CD4-positive, alpha-beta T cell (primary cell): Measurements from ENCODE around the gene SUV39H2. TPM values are rescaled to one million over a fixed set of nuclear protein-coding genes. Genes with fewer than 3 reads are reported as not detected.

Source experiments
- ATAC-seq: fragments of 200-7000 bp; cut with Tn5 transposase; one replicate; pipeline ENCODE4 v1.10.0; 2022; ENCODE audit warnings: mild to moderate bottlenecking; ENCODE audit not compliant: poor library complexity
- CTCF ChIA-PET: fragments of 350-600 bp; sonication (Branson Sonifier 250); formaldehyde crosslinking; loops from one replicate; lab custom pipeline; 2021; ENCODE audit warnings: antibody characterized with exemption, inconsistent platforms; lab: Charles Lee
- POLR2A ChIA-PET: fragments of 350-600 bp; sonication (Branson Sonifier 250); formaldehyde crosslinking; loops from one replicate; lab custom pipeline; 2021; ENCODE audit warnings: antibody characterized with exemption, inconsistent platforms; lab: Charles Lee
- DNase-seq, 14 experiments: peaks; one replicate each; pipeline ENCODE4 v3.0.0-alpha.2; 2013 to 2020; ENCODE audit warnings: mixed read lengths in 2 of 14
- H3K27ac ChIP-seq, 2 donors: one replicate each; pipeline versions ENCODE4 v1.5.1 to v1.7.0; 2013; ENCODE audit warnings: low read length in 2 of 2, low read depth in 1 of 2, mild to moderate bottlenecking in 1 of 2
- H3K27me3 ChIP-seq, 2 experiments: 1 replicate in 1 of 2; 2 replicates in 1 of 2; pipeline versions ENCODE4 v1.6.1 to v1.7.0; 2013; ENCODE audit warnings: low read length in 2 of 2, control low read depth in 1 of 2, mild to moderate bottlenecking in 1 of 2, moderate library complexity in 1 of 2; ENCODE audit not compliant: insufficient read depth in 2 of 2, control insufficient read depth in 1 of 2
- H3K36me3 ChIP-seq: one replicate; pipeline ENCODE4 v1.6.1; 2013; ENCODE audit warnings: low read length, control low read depth; ENCODE audit not compliant: insufficient read depth
- H3K4me1 ChIP-seq: one replicate; pipeline ENCODE4 v1.6.1; 2013; ENCODE audit warnings: low read length, control low read depth; ENCODE audit not compliant: insufficient read depth
- H3K4me3 ChIP-seq: one replicate; pipeline ENCODE4 v1.5.1; 2013; ENCODE audit warnings: mild to moderate bottlenecking, low read length, moderate library complexity
- H3K9me3 ChIP-seq, 2 experiments: 1 replicate in 1 of 2; 2 replicates in 1 of 2; pipeline versions ENCODE4 v1.6.1 to v1.7.0; 2013; ENCODE audit warnings: low read length in 2 of 2, mild to moderate bottlenecking in 2 of 2, control low read depth in 1 of 2, moderate library complexity in 1 of 2; ENCODE audit not compliant: control insufficient read depth in 1 of 2, insufficient read depth in 1 of 2
- H3K27ac Mint-ChIP-seq: one replicate; pipeline ENCODE4 v1.8.0; 2020; ENCODE audit warnings: mixed read lengths
- H3K27me3 Mint-ChIP-seq: one replicate; pipeline ENCODE4 v1.8.0; 2021; ENCODE audit warnings: mixed read lengths
- H3K36me3 Mint-ChIP-seq: one replicate; pipeline ENCODE4 v1.8.0; 2021; ENCODE audit warnings: low read depth, mixed read lengths
- H3K4me1 Mint-ChIP-seq: one replicate; pipeline ENCODE4 v1.8.0; 2021; ENCODE audit warnings: low read depth, mixed read lengths
- H3K4me3 Mint-ChIP-seq: one replicate; pipeline ENCODE4 v1.8.0; 2020; ENCODE audit warnings: mild to moderate bottlenecking, mixed read lengths
- H3K9me3 Mint-ChIP-seq: one replicate; pipeline ENCODE4 v1.8.0; 2020; ENCODE audit warnings: mixed read lengths
- CTCF ChIP-seq: fragments of 200-600 bp; IDR thresholded peaks from one replicate; pipeline ENCODE4 v1.8.0; 2022; ENCODE audit warnings: antibody characterized with exemption, mild to moderate bottlenecking
- intact Hi-C, 2 experiments: fragments of 100-400 bp; cut with DNase I in 1 of 2; cut with micrococcal nuclease in 1 of 2; formaldehyde crosslinking; loops; one replicate each; pipeline versions ENCODE4 v1.15.1 to v1.9.0; 2023 to 2025; cut with DNase I, micrococcal nuclease
- total RNA-seq, 174 experiments: library from RNA in 2 of 174; stranded (reverse) in 2 of 174; gene quantifications; one replicate each; pipeline ENCODE4 v1.2.3 and lab custom pipeline; 2021 to 2026

The SUV39H2 gene
- total RNA-seq, 2 experiments from 2014 or later, result 3.4 to 3.5 TPM

- Histone ChIP-seq H3K27me3 (no peaks in the 10 kb centered on the region), H3K27ac (no peak overlapping the region), H3K4me3 (no peak overlapping the region), H3K4me1 (peaks cover 17% of the 10 kb centered on the region), H3K9me3 (no peaks in the 10 kb centered on the region), H3K36me3 (peaks cover 65% of the 10 kb centered on the region)
- Mint-ChIP-seq H3K27me3 (no peaks in the 10 kb centered on the region), H3K9me3 (no peaks in the 10 kb centered on the region), H3K4me3 (no peak overlapping the region), H3K4me1 (peaks cover 12% of the 10 kb centered on the region), H3K27ac (no peak overlapping the region), H3K36me3 (peaks cover 72% of the 10 kb centered on the region)
- ChIA-PET CTCF (no interaction called here), POLR2A (no interaction called here)
- intact Hi-C loops, result no loop called here
- TF ChIP-seq CTCF, result no peak
- no peak for ATAC-seq
- no peak for DNase-seq
Measured at GRCh38 chr10:14945108-14945507, 66.4 kb downstream of the SUV39H2 start.

- peaks cover 68% of the 10 kb centered on the region for H3K36me3 Mint-ChIP-seq
- intact Hi-C loops, result no loop called here
- POLR2A ChIA-PET, result no interaction called here
- peaks cover 56% of the 10 kb centered on the region for H3K36me3 ChIP-seq
- no peak overlapping the region for H3K27ac Mint-ChIP-seq
- no peak overlapping the region for H3K27ac ChIP-seq
- no peaks in the 10 kb centered on the region for H3K9me3 ChIP-seq
- CTCF ChIA-PET, result no interaction called here
- ATAC-seq (no peak), DNase-seq (no peak)
- H3K4me1 Mint-ChIP-seq, result peaks cover 26% of the 10 kb centered on the region
- H3K4me1 ChIP-seq, result peaks cover 29% of the 10 kb centered on the region
- H3K27me3 ChIP-seq, result no peaks in the 10 kb centered on the region
- no peak for TF ChIP-seq CTCF
- no peak overlapping the region for H3K4me3 ChIP-seq
- H3K27me3 Mint-ChIP-seq, result no peaks in the 10 kb centered on the region
- no peak overlapping the region for H3K4me3 Mint-ChIP-seq
- H3K9me3 Mint-ChIP-seq, result no peaks in the 10 kb centered on the region
Measured at GRCh38 chr10:14947268-14947667, 68.6 kb downstream of the SUV39H2 start.

GRCh38 chr10:14949291-14949690, 70.6 kb downstream of the SUV39H2 start:
- no peaks in the 10 kb centered on the region for H3K9me3 ChIP-seq
- H3K4me3 ChIP-seq, result no peak overlapping the region
- peaks cover 42% of the 10 kb centered on the region for H3K4me1 ChIP-seq
- DNase-seq, result no peak
- no peaks in the 10 kb centered on the region for H3K27me3 Mint-ChIP-seq
- H3K4me1 Mint-ChIP-seq, result peaks cover 40% of the 10 kb centered on the region
- ChIA-PET CTCF (interaction anchor here (1.3 kb wide), 1 partner anchor 157 kb away, joined by 3 read pairs; no protein-coding TSS in a partner anchor), POLR2A (interaction anchor here (1.2 kb wide), 1 partner anchor 12 kb away, joined by 4 read pairs; no protein-coding TSS in a partner anchor)
- H3K9me3 Mint-ChIP-seq, result no peaks in the 10 kb centered on the region
- ATAC-seq, result no peak
- no peaks in the 10 kb centered on the region for H3K27me3 ChIP-seq
- intact Hi-C loops, result no loop called here
- TF ChIP-seq CTCF, result no peak
- no peak overlapping the region for H3K27ac Mint-ChIP-seq
- H3K36me3 Mint-ChIP-seq, result peaks cover 52% of the 10 kb centered on the region
- H3K4me3 Mint-ChIP-seq, result no peak overlapping the region
- peaks cover 43% of the 10 kb centered on the region for H3K36me3 ChIP-seq
- H3K27ac ChIP-seq, result no peak overlapping the region
